VCaP (cell line): ENCODE measurements around the gene TIA1.
"Not testable (repeated sequence)": the region's sequence is repeated elsewhere in the genome, so short reads cannot be mapped to it uniquely, and the experiment has no call there.

Experiments
- H3K27ac ChIP-seq: fragments of 450-650 bp; 2 replicates; pipeline ENCODE4 v1.5.1; 2017
- CTCF ChIP-seq: fragments of 450-650 bp; conservative IDR thresholded peaks from 2 replicates; pipeline ENCODE4 v1.5.1; 2017; ENCODE audit warnings: mild to moderate bottlenecking, moderate library complexity

The TIA1 gene

GRCh38 chr2:70248181-70248847, at the start of gene TIA1:
TSS of gene TIA1 (minus strand) at chr2:70248628. CDS start at chr2:70248430, 198 bp downstream.
- TF ChIP-seq CTCF: no peak
- H3K27ac ChIP-seq: peak within 1 kb of the TSS; percentile 99

GRCh38 chr2:70297828-70298227, 49.4 kb upstream of the TIA1 start:
- H3K27ac ChIP-seq: not testable (repeated sequence)

GRCh38 chr2:70283500-70284191, 35.2 kb upstream of the TIA1 start:
- TF ChIP-seq CTCF: no peak
- no peak overlapping the region for H3K27ac ChIP-seq

GRCh38 chr2:70282439-70282838, 34.0 kb upstream of the TIA1 start:
- TF ChIP-seq CTCF: no peak
- H3K27ac ChIP-seq: no peak overlapping the region

- TF ChIP-seq CTCF: no peak
- no peak overlapping the region for H3K27ac ChIP-seq
Measured at GRCh38 chr2:70280242-70280798, 31.9 kb upstream of the TIA1 start.

- TF ChIP-seq CTCF: no peak
Measured at GRCh38 chr2:70270323-70270722, 21.9 kb upstream of the TIA1 start.

GRCh38 chr2:70269422-70270302, 21.2 kb upstream of the TIA1 start:
- not testable (repeated sequence) for H3K27ac ChIP-seq

More at GRCh38 chr2:70270323-70270722, 21.9 kb upstream of the TIA1 start:
- no peak overlapping the region for H3K27ac ChIP-seq

GRCh38 chr2:70266925-70267324, 18.5 kb upstream of the TIA1 start:
- H3K27ac ChIP-seq: not testable (repeated sequence)

GRCh38 chr2:70261501-70261900, 13.1 kb upstream of the TIA1 start:
- TF ChIP-seq CTCF: no peak
- no peak overlapping the region for H3K27ac ChIP-seq
